Body of pancreas (tissue), 4 donors: ENCODE data around the gene PHETA1. TPM values are rescaled to one million over a fixed set of nuclear protein-coding genes. Genes with fewer than 3 reads are reported as not detected.

Source experiments
- ATAC-seq: fragments of 150-250 bp; one replicate; pipeline ENCODE4 v1.9.1; 2016
- DNase-seq, 4 donors: peaks; one replicate each; pipeline ENCODE4 v3.0.0-alpha.2; 2019
- H3K27ac ChIP-seq, 4 donors: fragments of 200-600 bp; sonication (generic); 1 replicate in 3 of 4; 2 replicates in 1 of 4; pipeline versions ENCODE4 v1.5.1 to v1.6.1; 2016 to 2019; ENCODE audit warnings: mild to moderate bottlenecking in 1 of 4, mixed read lengths in 1 of 4, moderate library complexity in 1 of 4
- H3K27me3 ChIP-seq, 2 donors: fragments of 200-600 bp; sonication (generic); one replicate each; pipeline ENCODE4 v1.6.0; 2016; ENCODE audit warnings: mild to moderate bottlenecking in 1 of 2
- H3K36me3 ChIP-seq, 2 donors: fragments of 200-600 bp; sonication (generic); replicated peaks in 1 of 2; 2 replicates each; pipeline ENCODE4 v1.5.1; 2016; ENCODE audit warnings: low read depth in 2 of 2; ENCODE audit not compliant: insufficient read depth in 1 of 2
- H3K4me1 ChIP-seq: fragments of 200-600 bp; sonication (generic); one replicate; pipeline ENCODE4 v1.6.0; 2016
- H3K4me3 ChIP-seq, 2 donors: fragments of 200-600 bp; sonication (generic); 1 replicate in 1 of 2; 2 replicates in 1 of 2; pipeline ENCODE4 v1.5.1; 2016 to 2019
- H3K9me3 ChIP-seq, 3 donors: fragments of 200-600 bp; sonication (generic); 1 replicate in 2 of 3; 2 replicates in 1 of 3; pipeline ENCODE4 v1.5.1; 2016
- POLR2A ChIP-seq, 3 donors: fragments of 450-650 bp; IDR thresholded peaks; one replicate each; pipeline ENCODE4 v1.6.1; 2016; ENCODE audit warnings: antibody characterized with exemption in 3 of 3, mild to moderate bottlenecking in 2 of 3
- WGBS, 2 donors: methylation state at CpG; one replicate each; pipeline ENCODE4 v1.1.5; 2017; 5-methylcytosine and 5-hydroxymethylcytosine counted together
- intact Hi-C: fragments of 100-400 bp; cut with DNase I; formaldehyde crosslinking; loops from one replicate; pipeline ENCODE4 v1.15.1; 2023
- total RNA-seq, 2 donors: library from RNA; depleted of rRNA; stranded (reverse); fragments of >200 nt; gene quantifications; one replicate each; pipeline ENCODE4 v1.1.0, GENCODE V29; 2016
- TF ChIP-seq, protein P1 (sequence below), 7 experiments: fragments of 450-650 bp in 4 of 7; fragments of 200-600 bp in 3 of 7; sonication (generic) in 3 of 7; IDR thresholded peaks; one replicate each; pipeline ENCODE4 v1.5.1; 2016 to 2019; ENCODE audit warnings: antibody characterized with exemption in 7 of 7

Gene PHETA1
- total RNA-seq, 2 donors from 2014 or later = 20.4 to 31.4 TPM

DNA sequence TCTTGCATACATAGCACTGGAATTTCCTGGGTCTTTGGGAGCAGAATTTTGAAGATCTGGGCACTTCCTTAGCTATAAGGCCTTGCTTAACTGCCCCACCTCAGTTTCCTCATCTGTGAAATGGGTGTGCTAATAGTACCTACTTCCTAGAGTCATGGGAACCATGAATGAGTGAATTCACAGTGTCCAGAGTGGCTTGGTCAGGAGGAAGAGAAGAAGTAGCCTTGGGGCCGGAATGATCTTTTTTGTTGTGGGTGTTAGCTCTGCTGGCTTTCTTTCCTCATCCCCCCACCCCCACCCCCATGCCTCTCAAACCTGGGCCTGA lies 39.2 kb upstream of the PHETA1 start:
- no peak for ATAC-seq
- no peaks in the 10 kb centered on the region for H3K9me3 ChIP-seq
- DNase-seq = no peak
- H3K27me3 ChIP-seq = no peaks in the 10 kb centered on the region
- WGBS, 2 donors = 60 to 77% methylated on average over 1 of the region's 1 CpG
- H3K4me3 ChIP-seq = no peak overlapping the region
- H3K27ac ChIP-seq = peak overlapping the region in 3 of 4 donors; percentile 40 to 87 (median 79)
- peaks cover 84% of the 10 kb centered on the region for H3K4me1 ChIP-seq
- intact Hi-C loops = no loop called here
- TF ChIP-seq POLR2A (IDR thresholded peaks at IDR 0.05) = no peak
- TF ChIP-seq, protein P1, sequence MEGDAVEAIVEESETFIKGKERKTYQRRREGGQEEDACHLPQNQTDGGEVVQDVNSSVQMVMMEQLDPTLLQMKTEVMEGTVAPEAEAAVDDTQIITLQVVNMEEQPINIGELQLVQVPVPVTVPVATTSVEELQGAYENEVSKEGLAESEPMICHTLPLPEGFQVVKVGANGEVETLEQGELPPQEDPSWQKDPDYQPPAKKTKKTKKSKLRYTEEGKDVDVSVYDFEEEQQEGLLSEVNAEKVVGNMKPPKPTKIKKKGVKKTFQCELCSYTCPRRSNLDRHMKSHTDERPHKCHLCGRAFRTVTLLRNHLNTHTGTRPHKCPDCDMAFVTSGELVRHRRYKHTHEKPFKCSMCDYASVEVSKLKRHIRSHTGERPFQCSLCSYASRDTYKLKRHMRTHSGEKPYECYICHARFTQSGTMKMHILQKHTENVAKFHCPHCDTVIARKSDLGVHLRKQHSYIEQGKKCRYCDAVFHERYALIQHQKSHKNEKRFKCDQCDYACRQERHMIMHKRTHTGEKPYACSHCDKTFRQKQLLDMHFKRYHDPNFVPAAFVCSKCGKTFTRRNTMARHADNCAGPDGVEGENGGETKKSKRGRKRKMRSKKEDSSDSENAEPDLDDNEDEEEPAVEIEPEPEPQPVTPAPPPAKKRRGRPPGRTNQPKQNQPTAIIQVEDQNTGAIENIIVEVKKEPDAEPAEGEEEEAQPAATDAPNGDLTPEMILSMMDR (IDR thresholded peaks at IDR 0.05) = no peak
- no peaks in the 10 kb centered on the region for H3K36me3 ChIP-seq

DNA sequence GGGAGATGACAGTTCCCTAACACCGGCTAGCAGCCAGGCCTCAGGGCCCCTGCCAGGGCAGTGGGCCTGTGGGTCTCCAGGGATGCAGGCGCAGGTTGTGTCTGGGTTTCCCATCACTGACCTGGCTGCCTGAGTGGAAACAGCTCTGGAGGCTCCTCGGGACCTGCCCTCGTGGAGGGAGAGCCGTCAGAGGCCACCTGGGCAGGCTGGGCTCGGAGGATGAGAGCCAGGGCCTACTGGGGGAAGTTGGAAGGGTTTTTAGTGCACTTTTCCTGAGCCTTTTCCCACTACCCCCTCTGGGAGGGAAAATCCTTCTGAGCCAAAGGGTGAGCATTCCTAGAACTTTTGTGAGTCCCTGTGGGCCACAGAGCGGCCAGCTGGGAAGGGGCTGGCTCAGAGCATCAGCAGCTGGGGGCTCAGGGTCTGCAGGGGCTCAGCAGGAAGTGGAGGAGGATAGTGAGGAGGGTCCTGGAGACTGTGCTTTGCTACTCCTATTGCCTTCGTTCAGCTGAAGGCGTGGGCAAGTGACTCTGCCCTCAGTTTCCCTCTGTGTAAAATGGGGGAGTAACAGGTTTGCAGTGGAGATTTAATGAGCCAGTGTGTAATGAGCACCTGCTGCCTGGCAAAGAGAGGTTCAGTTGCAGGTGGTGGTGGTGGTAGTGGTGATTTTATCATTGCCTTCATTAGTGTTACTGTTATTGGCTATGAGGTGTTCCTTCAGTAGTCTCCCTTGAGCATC lies 38.7 kb upstream of the PHETA1 start:
- Histone ChIP-seq H3K27ac (peak overlapping the region; percentile 40 to 87 (median 78)), H3K27me3 (no peaks in the 10 kb centered on the region), H3K4me1 (peaks cover 86% of the 10 kb centered on the region), H3K4me3 (peak overlapping the region in 1 of 2 donors; percentile 11), H3K36me3 (no peaks in the 10 kb centered on the region), H3K9me3 (no peaks in the 10 kb centered on the region)
- ATAC-seq (no peak), DNase-seq (no peak)
- intact Hi-C loops = no loop called here
- no peak for TF ChIP-seq POLR2A (IDR thresholded peaks at IDR 0.05)
- TF ChIP-seq, protein P1 (IDR thresholded peaks at IDR 0.05) = no peak
- WGBS, 2 donors = 35 to 56% methylated on average over 4 to 9 of the region's 9 CpGs

DNA sequence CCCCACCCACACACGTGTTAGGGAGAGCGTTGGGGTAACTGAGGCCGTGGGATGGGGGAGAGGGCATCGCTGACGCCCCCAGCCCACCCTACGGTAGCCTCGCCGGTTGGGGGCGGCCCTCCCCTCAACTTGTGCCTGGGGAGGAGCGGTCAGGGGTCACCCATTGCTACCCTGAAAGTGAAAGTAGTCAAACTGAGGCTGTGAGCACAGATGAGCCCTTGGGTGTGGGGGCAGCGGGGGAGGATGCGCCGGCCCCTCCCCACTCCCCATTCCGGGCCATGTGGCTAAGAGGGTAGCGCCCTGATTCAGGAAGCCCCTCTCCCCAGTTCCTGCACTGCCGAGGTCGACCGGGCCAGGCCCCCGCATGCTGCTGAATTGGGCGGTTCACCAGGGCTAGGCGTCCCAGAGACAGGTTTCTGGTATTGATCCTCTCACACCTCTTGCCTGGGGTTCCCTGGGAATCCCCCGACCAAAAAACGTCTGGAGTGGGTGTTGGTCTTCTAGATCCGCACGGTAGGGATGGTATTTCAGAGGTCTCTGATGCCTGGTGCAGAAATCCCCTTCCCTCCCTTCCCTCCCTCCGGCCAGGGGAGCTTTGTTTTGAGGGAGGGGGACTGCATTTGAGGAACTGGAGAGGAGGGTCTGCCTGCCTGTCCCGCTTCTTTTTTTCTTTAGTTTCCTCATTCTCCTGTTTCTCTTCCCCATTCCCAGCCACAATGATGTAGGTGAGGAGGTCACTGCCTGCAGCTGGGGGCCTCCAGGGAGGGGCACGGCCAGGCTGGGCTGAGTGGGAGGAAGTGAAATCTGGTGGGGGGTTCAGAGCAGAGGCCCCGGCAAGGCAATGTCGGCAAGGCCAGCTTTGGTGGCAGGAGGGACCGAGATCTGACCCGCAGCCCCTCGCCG lies 37.8 kb upstream of the PHETA1 start:
- peak in 1 of 4 donors; percentile 66 for DNase-seq
- WGBS, 2 donors = 12 to 18% methylated on average over 11 to 34 of the region's 34 CpGs

DNA sequence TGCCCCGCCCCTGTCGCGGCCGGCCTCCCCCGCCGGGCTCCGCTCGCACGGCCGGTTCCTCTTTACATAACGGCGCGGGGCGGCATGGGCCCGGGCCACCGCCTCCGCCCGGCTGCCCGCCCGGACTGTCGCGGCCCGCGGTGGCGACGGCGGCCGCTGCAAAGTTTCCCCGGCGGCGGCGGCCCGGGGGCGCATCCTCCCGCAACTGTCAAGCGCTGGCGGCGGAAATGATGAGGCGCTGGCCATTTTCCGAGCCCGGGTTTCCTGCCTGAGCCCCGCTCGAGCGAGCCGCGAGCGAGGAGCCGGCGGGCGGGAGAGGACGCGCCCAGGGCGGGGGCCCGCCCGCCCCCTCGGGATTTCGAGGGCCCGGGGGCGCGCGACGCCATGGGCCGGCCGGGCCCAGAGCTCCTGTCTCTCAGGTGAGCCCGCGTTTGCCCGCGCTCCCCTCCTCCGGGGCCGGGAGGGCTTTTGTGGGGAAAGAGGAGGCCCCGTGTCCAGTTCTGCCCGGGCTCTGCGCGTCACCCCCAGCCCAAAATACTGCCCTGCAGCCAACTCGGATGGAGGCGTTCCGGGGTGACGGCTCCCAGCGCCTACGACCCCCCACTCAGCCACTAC lies 37.1 kb upstream of the PHETA1 start, which contains the start of gene SH2B3:
Gene SH2B3 (plus strand): TSS at position 65 of the 615 bp plus-strand sequence. CDS start 12,223 bp downstream, outside the sequence.
- H3K36me3 ChIP-seq = no peaks in the 10 kb centered on the region
- no peak for ATAC-seq
- peak within 1 kb of the TSS; percentile 57 to 72 for H3K4me3 ChIP-seq
- no peak for DNase-seq
- H3K27ac ChIP-seq = peak within 1 kb of the TSS; percentile 78 to 87 (median 78)
- H3K4me1 ChIP-seq = peaks cover 76% of the 10 kb centered on the region
- H3K27me3 ChIP-seq = no peaks in the 10 kb centered on the region
- 0 to 2% methylated on average over 10 to 73 of the region's 80 CpGs for WGBS, 2 donors
- intact Hi-C loops = no loop called here
- no peaks in the 10 kb centered on the region for H3K9me3 ChIP-seq
- TF ChIP-seq POLR2A (IDR thresholded peaks at IDR 0.05) = peak in 2 of 3 donors; percentile 2 to 12
- TF ChIP-seq, protein P1 (IDR thresholded peaks at IDR 0.05) = no peak

More for the DNA sequence above, 37.8 kb upstream of the PHETA1 start:
- intact Hi-C loops = no loop called here
- Histone ChIP-seq H3K4me1 (peaks cover 84% of the 10 kb centered on the region), H3K9me3 (no peaks in the 10 kb centered on the region), H3K27me3 (no peaks in the 10 kb centered on the region), H3K36me3 (no peaks in the 10 kb centered on the region), H3K4me3 (peak overlapping the region; percentile 57 to 72), H3K27ac (peak overlapping the region; percentile 78 to 87 (median 78))
- peak in 1 of 3 donors; percentile 58 for TF ChIP-seq POLR2A (IDR thresholded peaks at IDR 0.05)
- TF ChIP-seq, protein P1 (IDR thresholded peaks at IDR 0.05) = no peak
- no peak for ATAC-seq
